SK-N-MC (cell line): ENCODE data around the gene ANGPTL2.

Experiments
- EZH2 ChIP-seq: fragments of 200-600 bp; sonication (generic); IDR thresholded peaks from one replicate; pipeline ENCODE4 v1.6.1; 2017; ENCODE audit warnings: antibody characterized with exemption
- POLR2AphosphoS5 ChIP-seq: IDR thresholded peaks from 2 replicates; pipeline ENCODE4 v1.6.1; 2012; ENCODE audit warnings: mild to moderate bottlenecking, low read depth, low read length, borderline replicate concordance

DNA sequence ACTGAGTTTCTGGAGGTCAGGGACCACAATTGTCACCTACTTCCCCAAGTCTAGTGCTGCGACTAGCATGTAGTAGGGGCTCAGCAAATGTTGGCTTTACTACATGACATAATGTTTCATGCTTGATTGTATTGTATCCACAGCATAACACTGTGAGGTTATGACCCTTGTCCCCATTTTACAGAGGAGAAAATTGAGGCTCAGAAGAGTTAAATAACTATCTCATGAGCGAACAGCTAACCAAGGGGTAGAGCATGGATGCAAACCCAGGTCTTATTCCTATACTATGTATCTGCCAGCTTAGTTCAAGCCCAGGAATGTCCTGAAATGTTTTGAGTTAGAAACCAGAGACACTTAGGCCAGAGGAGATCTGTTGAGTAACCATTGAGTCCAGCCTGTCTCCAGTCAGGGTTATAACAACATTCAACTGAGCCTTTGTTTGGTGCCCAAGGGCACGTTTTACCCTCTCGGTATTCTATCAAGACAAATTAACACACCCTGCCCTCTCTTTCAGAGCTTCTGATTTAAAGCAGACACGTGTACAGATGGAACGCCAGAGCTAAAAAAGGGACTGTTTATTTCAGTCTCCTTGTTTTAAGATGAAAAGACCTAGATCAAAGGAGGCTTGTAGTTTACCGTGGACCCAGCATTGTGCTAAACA is 16.5 kb downstream of the ANGPTL2 start:
- TF ChIP-seq POLR2AphosphoS5, result no peak
- no peak for TF ChIP-seq EZH2
